ENCODE data around the gene GPR3. TPM values are rescaled to one million over a fixed set of nuclear protein-coding genes. Genes with fewer than 3 reads are reported as not detected.

Gene GPR3
- total and polyA plus RNA-seq, 2 of the 8 experiments (the other 6 are each of a cell fraction or from before 2014, with no cell fraction given): 9.9 to 26.5 TPM

DNA sequence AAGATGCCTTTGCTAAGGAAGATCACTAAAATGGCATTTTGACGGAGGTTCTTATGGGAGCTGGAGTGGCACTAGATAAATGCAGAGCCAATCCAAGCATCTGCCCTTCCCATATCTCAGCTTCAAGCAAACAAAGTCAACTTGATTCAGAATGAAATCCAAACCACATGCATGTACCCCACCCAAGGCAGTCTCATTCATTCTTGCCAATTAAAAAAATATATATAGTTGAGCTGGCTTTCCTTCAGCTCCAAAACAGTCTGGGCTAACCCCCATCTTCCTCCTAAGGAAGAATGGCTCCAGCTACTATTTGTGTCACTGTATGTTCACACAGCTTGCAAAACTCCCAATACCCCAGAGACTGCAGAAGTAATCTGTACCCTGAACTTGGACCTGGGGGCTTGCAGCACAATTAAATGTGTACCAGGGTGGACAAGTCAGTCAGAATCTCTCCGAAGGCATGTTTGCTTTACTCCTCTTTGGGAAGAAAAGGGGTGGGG is 35.4 kb downstream of the GPR3 start (continued):
- TF ChIP-seq, protein P1, sequence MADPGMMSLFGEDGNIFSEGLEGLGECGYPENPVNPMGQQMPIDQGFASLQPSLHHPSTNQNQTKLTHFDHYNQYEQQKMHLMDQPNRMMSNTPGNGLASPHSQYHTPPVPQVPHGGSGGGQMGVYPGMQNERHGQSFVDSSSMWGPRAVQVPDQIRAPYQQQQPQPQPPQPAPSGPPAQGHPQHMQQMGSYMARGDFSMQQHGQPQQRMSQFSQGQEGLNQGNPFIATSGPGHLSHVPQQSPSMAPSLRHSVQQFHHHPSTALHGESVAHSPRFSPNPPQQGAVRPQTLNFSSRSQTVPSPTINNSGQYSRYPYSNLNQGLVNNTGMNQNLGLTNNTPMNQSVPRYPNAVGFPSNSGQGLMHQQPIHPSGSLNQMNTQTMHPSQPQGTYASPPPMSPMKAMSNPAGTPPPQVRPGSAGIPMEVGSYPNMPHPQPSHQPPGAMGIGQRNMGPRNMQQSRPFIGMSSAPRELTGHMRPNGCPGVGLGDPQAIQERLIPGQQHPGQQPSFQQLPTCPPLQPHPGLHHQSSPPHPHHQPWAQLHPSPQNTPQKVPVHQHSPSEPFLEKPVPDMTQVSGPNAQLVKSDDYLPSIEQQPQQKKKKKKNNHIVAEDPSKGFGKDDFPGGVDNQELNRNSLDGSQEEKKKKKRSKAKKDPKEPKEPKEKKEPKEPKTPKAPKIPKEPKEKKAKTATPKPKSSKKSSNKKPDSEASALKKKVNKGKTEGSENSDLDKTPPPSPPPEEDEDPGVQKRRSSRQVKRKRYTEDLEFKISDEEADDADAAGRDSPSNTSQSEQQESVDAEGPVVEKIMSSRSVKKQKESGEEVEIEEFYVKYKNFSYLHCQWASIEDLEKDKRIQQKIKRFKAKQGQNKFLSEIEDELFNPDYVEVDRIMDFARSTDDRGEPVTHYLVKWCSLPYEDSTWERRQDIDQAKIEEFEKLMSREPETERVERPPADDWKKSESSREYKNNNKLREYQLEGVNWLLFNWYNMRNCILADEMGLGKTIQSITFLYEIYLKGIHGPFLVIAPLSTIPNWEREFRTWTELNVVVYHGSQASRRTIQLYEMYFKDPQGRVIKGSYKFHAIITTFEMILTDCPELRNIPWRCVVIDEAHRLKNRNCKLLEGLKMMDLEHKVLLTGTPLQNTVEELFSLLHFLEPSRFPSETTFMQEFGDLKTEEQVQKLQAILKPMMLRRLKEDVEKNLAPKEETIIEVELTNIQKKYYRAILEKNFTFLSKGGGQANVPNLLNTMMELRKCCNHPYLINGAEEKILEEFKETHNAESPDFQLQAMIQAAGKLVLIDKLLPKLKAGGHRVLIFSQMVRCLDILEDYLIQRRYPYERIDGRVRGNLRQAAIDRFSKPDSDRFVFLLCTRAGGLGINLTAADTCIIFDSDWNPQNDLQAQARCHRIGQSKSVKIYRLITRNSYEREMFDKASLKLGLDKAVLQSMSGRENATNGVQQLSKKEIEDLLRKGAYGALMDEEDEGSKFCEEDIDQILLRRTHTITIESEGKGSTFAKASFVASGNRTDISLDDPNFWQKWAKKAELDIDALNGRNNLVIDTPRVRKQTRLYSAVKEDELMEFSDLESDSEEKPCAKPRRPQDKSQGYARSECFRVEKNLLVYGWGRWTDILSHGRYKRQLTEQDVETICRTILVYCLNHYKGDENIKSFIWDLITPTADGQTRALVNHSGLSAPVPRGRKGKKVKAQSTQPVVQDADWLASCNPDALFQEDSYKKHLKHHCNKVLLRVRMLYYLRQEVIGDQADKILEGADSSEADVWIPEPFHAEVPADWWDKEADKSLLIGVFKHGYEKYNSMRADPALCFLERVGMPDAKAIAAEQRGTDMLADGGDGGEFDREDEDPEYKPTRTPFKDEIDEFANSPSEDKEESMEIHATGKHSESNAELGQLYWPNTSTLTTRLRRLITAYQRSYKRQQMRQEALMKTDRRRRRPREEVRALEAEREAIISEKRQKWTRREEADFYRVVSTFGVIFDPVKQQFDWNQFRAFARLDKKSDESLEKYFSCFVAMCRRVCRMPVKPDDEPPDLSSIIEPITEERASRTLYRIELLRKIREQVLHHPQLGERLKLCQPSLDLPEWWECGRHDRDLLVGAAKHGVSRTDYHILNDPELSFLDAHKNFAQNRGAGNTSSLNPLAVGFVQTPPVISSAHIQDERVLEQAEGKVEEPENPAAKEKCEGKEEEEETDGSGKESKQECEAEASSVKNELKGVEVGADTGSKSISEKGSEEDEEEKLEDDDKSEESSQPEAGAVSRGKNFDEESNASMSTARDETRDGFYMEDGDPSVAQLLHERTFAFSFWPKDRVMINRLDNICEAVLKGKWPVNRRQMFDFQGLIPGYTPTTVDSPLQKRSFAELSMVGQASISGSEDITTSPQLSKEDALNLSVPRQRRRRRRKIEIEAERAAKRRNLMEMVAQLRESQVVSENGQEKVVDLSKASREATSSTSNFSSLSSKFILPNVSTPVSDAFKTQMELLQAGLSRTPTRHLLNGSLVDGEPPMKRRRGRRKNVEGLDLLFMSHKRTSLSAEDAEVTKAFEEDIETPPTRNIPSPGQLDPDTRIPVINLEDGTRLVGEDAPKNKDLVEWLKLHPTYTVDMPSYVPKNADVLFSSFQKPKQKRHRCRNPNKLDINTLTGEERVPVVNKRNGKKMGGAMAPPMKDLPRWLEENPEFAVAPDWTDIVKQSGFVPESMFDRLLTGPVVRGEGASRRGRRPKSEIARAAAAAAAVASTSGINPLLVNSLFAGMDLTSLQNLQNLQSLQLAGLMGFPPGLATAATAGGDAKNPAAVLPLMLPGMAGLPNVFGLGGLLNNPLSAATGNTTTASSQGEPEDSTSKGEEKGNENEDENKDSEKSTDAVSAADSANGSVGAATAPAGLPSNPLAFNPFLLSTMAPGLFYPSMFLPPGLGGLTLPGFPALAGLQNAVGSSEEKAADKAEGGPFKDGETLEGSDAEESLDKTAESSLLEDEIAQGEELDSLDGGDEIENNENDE (IDR thresholded peaks at IDR 0.05; ENCODE audit: insufficient replicate concordance, low read length): no peak
- TF ChIP-seq JUND (IDR thresholded peaks at IDR 0.05; ENCODE audit: low read length): no peak
- no peak for TF ChIP-seq CHD2 (IDR thresholded peaks at IDR 0.05; ENCODE audit: low read length)
- TF ChIP-seq BRCA1 (IDR thresholded peaks at IDR 0.05; ENCODE audit: low read depth, low read length): no peak
- no peak for TF ChIP-seq SAP30 (IDR thresholded peaks at IDR 0.05; ENCODE audit: insufficient read depth, insufficient replicate concordance, low read length)
- no peak for TF ChIP-seq CHD1 (IDR thresholded peaks at IDR 0.05; ENCODE audit: low read depth, low read length)
- no peak for TF ChIP-seq HDAC6 (IDR thresholded peaks at IDR 0.05; ENCODE audit: low read depth, low read length)
- TF ChIP-seq TBP (IDR thresholded peaks at IDR 0.05; ENCODE audit: low read depth, low read length): no peak
- no peak for TF ChIP-seq POLR2A (IDR thresholded peaks at IDR 0.05; ENCODE audit: control extremely low read depth in 1 of 2, low read depth in 2 of 2, low read length in 2 of 2)
- no peak for TF ChIP-seq EGR1 (IDR thresholded peaks at IDR 0.05; ENCODE audit: borderline replicate concordance, low read depth, low read length)
- TF ChIP-seq POLR2AphosphoS5 (IDR thresholded peaks at IDR 0.05; ENCODE audit: low read depth, low read length): no peak
- TF ChIP-seq NRF1 (IDR thresholded peaks at IDR 0.05; ENCODE audit: low read depth, low read length): no peak

All from H1 (cell line).